SK-N-DZ (cell line): ENCODE measurements around the gene SLC22A5.
"Not testable (repeated sequence)": the region's sequence is repeated elsewhere in the genome, so short reads cannot be mapped to it uniquely, and the experiment has no call there.

Experiments used
- DNase-seq: peaks from one replicate; pipeline ENCODE4 v3.0.0-alpha.2; 2015; ENCODE audit warnings: low spot score

Gene SLC22A5

DNA sequence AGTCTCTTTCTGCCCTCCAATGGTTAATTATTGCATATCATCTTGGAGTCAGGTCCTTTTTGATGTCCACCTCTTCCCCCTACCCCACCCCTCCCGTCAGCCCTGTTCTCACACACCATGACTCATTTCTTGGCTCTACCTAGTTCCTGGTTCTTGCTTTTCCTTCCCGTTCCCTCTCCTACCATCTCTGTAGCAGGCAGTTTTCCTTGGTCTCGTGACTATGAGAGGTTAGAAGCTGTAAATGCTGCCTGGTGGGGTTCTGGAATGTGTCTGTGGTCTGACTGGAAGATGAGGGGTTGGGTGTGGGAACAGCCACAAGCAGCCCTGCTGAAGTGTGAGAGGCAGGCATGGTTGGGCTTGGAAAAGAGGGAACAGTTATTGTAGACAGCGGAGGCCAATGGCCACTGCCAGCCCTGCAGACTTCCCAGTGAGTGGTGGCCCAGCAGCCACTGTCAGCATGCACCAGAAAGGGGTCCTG is 18.2 kb downstream of the SLC22A5 start:
- no peak for DNase-seq

DNA sequence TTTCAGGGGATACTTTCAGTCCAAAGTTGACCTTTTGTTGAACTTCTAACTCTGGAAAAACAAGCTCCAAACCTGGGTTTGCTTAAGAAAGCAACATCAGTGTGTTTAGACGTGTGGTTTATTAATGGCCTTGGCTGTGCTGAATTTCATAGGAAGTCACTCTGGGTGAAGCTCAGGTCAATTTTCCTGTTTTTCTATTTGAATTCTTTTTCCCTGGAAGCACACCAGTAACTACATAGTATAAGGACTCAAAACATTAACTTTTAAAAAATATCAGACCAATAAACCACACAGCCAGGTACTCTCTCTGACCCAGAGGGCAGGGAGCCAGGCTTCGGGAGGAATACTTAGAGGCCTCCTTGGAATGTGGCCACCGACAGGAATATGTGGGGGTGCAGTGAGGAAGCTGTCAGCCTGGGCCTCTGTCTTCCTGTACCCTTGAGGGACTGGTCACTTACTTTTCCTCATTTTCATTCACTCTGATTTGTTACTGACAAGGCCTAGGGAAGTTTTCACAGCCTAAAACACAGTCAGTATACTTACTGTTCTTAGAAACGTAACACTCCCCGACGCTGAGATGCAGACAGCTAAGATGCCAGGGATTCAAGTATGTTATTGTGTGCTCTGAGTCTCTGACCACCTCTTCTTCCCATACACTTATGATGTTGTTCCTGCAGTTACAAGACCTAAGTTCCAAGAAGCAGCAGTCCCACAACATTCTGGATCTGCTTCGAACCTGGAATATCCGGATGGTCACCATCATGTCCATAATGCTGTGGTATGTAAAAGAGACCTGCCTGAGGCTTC is 18.9 kb downstream of the SLC22A5 start:
- DNase-seq = no peak

DNA sequence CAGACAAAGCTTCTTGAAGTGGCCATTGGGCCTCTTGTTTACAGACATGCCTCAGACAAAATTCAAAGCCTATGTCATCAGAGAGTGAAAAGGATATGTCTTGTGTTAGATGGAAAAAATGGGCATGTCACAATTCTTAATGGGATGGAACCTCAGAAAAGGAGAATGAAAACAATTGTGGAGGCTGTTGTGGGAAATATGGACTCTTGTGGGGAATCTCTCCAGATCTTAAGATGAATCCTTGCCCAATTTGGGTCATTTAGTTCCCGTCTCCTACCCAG is 19.5 kb downstream of the SLC22A5 start:
- DNase-seq = no peak

DNA sequence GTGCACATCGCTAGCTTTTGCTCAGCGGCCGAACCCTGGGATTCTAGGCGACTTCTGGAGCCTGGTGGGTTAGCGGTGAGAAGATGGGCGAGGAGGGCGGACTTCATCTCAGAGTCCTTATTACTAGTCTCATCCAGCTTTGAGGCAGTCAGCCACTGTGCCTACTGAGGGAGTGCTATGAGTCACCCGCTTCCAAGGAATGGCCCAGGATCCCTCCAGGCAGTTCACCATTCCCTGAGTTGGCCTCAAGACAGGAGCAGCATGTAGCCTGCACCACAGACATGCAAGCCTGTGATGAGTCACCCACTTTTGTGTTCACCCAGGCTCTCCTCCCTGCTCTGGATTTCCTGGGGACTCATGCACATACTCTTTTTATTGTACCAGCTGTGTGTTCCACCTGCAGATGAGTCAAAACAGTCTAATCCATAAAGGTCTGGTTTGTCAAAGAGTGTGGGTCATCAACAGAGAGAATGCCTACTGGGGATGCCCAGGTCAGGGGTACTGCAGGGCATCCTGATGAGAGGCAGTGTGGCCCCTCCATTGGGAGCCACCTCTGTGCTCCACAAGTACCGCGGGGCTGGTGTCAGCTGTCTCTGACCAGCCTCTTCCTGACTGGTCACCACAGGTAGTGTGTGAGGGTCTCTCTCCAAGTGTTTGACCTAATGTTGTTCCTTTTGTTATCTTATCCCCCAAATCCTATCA is 20.2 kb downstream of the SLC22A5 start:
- DNase-seq = no peak

DNA sequence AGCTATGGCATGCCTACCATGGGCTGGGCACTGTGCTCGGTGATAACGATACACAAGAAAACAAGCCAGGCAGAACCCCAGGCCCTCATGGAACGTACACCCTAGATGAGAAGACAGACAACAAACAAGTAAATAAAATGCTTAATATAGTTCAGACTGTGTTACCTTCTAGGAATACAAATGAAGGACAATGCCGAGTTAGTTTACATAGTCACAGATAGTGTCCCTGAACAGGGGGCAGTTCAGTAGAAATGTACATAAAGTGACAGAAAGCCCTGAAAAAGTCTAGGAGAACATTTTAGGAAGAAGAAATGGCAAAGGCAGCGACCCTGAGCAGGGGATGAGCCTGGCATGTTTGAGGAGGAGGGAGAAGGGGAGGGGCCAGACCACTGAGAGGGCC is 21.7 kb downstream of the SLC22A5 start:
- DNase-seq = no peak

DNA sequence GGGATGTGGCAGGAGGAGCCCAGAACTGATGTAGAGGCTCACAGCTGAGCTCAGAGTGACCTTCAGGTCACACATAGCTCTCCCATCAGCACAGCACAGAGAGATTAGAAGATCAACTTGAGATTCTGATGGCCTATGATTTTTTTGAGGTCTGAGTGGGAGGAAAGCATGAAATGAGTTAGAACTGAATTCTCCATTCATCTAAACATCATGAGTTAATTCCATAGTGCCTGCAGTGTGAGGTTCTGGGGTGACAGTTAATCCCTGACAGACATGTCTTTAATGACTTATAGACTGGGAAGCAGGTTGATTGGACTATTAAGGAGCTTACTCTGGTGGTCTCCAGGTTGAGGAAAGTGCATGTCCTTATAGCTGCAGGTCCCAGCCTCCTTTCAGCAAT is 22.4 kb downstream of the SLC22A5 start:
- no peak for DNase-seq

DNA sequence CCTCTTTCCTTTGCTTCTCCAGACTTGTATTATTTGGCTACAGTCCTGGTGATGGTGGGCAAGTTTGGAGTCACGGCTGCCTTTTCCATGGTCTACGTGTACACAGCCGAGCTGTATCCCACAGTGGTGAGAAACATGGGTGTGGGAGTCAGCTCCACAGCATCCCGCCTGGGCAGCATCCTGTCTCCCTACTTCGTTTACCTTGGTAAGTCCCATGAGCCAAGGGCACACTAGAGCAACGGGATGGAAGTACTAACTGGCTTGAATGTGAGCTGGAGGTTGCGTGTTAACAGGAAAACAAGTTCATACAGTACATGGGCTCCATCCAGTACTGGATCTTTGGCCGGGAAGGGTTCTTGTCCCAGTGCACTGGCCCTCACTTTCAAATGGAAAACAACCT is 22.9 kb downstream of the SLC22A5 start:
- no peak for DNase-seq

DNA sequence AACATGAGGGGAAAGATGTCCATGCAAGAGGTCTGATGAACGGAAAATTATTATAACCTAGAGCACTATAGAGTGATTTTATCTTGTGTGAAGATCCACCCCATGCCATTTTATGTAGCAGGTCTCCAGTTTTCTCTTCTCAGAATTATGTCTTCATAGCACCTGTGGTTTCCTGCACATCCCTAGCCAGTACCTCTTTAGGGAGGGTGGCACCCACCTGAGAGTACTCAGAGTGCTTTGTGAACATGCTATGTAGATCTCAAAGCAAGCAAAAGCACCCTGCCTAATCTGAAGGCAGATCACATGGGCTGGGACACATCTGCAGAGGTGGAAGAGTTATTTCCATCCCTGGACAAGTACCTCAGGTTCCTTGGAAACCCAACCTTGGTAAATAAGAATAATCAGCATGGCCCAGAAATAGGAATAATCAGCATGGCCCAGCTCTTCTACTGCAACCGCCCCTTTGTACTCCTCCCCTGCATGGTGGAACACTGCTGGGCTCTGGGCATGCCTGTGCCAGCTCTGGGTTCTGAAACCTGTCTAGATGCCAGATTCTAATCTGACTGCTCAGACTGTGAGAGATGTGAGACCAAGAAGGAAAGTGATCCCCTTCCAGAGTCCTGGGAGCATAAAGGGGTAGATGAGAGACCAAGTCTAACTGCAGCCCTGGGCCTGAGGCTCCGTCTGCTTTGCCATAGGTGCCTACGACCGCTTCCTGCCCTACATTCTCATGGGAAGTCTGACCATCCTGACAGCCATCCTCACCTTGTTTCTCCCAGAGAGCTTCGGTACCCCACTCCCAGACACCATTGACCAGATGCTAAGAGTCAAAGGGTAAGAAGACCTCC is 23.7 kb downstream of the SLC22A5 start:
- no peak for DNase-seq

DNA sequence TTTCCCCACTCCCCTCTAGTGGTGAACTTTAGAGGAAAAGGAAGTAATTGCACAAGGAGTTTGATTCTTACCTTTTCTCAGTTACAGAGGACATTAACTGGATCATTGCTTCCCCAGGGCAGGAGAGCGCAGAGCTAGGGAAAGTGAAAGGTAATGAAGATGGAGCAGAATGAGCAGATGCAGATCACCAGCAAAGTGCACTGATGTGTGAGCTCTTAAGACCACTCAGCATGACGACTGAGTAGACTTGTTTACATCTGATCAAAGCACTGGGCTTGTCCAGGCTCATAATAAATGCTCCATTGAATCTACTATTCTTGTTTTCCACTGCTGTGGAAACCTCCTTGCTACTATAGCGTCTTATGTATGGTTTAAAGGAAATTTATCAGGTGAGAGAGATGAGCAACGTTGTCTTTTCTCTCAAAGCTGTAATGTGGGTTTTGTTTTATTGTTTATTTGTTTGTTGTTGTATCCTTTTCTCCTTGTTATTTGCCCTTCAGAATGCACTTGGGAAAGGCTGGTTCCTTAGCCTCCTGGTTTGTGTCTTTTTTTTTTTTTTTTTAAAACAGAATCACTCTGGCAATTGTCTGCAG is 25.3 kb downstream of the SLC22A5 start:
- no peak for DNase-seq

DNA sequence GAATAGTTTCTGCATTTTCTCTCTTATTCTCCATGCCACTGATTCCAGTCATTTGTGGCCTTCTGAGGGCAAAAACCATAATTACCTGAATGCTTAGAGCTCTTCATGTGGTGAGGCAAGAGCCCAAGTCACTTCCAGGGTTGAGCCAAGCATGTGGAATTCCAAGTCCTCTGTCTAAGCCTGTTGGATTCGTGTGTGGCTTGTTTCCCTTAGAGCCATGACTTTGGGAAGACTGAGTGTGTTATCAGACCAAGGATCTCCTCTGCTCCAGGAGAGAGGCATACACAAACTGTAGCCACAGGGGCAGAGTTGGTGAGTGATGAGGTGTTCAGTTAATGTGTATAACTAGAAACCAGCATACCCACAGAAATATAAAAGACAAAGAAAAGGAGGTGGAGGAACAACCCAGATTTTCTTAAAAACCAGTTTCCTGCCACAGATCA is 27.1 kb downstream of the SLC22A5 start:
- DNase-seq = no peak

DNA sequence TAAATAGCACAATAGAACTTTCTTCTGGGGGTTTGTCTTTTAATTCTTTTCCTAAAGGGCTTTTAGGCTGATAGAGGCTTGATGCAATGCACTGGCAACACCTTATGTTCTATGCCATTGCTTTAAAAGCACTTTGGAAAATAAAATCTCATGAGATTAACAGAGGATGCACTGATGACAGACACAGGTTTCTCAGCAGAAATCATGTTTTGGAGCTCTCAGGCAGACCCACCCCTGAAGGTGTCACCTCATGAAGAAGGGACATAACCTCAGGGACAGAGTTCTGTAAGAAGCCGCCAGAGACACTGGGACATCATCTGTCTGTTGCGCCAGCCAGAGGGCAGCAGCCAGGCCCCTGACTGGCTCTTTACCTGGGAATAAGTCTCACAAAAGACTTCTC is 27.7 kb downstream of the SLC22A5 start:
- no peak for DNase-seq

DNA sequence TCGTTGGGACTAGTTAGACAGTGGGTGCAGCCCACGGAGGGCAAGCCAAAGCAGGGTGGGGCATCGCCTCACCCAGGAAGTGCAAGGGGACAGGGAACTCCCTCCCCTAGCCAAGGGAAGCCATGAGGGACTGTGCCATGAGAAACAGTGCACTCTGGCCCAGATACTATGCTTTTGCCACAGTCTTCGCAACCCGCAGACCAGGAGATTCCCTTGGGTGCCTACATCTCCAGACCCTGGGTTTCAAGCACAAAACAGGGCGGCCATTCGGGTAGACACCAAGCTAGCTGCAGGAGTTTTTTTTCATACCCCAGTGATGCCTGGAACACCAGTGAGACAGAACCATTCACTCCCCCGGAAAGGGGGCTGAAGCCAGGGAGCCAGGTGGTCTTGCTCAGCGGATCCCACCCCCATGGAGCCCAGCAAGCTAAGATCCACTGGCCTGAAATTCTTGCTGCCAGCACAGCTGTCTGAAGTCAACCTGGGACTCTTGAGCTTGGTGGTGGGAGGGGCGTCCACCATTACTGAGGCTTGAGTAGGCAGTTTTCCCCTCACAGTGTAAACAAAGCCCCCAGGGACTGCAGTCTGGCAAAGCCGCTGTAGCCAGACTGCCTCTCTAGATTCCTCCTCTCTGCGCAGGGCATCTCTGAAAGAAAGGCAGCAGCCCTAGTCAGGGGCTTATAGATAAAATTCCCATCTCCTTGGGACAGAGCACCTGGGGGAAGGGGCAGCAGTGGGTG is 28.6 kb downstream of the SLC22A5 start:
- DNase-seq = not testable (repeated sequence)

DNA sequence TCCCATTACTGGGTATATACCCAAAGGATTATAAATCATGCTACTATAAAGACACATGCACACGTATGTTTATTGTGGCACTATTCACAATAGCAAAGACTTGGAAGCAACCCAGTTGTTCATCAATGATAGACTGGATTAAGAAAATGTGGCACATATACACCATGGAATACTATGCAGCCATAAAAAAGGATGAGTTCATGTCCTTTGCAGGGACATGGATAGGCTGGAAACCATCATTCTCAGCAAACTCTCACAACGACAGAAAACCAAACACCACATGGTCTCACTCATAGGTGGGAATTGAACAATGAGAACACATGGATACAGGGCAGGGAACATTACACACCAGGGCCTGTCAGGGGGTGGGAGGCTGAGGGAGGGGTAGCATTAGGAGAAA is 34.5 kb downstream of the SLC22A5 start:
- not testable (repeated sequence) for DNase-seq

DNA sequence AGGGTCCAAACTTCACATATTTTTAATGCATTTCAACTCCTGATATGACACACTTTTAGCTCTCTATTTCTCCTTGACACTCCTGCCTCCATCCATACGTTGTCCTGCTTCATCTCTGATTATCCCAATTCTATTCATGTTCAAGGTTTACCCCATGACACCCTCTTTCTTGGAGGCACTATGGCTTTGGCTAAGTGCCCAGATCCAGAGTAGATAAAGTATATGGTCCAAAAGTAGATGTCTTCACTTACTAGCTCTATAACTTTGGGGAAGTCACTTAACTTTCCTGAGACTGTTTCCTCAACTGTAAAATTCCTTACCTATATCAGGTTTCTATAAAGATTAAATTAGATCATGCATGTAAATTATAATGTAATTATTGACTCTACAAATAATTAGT is 36.1 kb downstream of the SLC22A5 start:
- DNase-seq = no peak

DNA sequence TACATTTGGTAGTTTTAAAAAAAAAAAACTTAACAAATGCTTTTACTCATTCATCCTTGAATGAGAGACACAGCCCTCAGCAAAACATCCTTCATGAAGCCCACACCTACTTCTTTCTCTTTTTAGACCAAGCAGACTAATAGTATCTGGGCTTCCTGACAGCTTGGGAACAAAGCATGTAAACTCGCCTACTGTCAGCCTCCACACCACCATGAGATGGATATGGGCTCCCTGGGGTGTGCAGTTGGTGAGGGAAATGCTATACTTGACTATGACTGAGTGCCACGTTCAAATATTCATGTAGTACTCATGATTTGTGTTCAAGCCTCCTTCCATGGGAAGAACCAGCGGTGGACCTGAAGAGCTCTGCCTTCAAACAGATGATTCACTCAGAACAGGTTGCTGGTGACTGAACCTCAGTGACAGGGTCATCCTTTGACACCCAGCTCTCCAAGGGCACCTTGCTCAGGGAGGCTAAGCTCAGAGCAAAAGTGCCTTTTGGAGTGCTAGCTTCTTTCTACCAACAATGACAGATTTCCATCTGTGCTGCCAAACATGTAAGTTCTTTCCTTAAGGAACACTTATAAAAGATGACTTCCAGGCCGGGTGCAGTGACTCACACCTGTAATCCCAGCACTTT is 36.8 kb downstream of the SLC22A5 start:
- DNase-seq = no peak

DNA sequence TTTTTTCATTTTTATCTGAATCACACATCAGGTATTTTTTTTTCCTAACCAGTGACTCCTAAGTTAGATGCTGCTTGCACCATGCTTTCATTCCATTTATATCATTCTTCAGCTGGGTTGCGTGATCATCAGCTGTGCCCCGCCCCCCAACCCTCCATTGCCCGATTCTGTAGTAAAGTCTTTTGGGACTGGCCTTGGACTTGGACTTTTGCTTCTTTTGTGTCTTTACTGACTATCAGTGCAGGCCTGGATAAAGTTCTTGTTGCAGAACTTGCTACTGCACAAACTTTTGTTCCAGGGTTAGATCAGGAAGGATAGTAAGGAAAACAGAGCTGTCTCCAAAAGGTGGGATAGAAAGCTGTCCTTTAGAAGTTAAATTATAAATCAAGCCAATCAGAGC is 38.5 kb downstream of the SLC22A5 start:
- no peak for DNase-seq

DNA sequence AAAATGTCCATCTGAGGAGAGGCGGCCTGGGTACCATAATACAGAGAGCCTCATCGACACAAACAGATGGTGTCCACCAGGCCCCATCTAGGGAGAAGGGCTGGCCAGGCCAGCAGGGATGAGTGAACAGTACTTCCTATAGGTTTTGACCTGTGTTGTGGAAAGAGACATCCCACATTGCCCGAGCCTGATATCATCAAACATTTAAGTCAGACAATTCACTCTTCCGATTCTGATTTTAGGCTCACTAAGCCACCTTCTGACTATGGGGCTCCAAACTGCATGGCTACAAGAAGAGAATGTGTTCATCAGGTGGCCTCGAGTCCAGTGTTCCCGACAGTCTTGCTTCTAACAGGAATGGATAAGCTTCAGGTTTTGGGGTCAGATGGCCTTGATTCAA is 38.9 kb downstream of the SLC22A5 start:
- DNase-seq = no peak

DNA sequence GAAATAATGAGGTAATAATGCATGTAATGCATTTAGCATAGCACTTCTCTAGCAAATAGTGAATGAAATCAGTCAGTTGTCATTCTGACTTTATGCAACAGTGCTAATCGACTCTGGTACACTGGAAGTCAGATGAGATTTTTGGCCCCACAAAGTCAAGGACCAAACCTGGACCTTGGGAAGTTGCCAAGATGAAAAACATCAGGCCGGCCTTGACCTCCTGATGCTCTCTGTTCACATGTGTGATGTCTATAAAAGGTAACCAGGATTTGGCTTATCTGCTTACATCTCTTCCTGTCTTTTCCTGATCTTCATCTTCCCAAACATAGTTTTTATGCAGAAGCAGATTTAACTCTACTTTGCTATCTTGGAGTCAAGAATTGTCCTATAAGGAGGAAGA is 39.5 kb downstream of the SLC22A5 start:
- no peak for DNase-seq

DNA sequence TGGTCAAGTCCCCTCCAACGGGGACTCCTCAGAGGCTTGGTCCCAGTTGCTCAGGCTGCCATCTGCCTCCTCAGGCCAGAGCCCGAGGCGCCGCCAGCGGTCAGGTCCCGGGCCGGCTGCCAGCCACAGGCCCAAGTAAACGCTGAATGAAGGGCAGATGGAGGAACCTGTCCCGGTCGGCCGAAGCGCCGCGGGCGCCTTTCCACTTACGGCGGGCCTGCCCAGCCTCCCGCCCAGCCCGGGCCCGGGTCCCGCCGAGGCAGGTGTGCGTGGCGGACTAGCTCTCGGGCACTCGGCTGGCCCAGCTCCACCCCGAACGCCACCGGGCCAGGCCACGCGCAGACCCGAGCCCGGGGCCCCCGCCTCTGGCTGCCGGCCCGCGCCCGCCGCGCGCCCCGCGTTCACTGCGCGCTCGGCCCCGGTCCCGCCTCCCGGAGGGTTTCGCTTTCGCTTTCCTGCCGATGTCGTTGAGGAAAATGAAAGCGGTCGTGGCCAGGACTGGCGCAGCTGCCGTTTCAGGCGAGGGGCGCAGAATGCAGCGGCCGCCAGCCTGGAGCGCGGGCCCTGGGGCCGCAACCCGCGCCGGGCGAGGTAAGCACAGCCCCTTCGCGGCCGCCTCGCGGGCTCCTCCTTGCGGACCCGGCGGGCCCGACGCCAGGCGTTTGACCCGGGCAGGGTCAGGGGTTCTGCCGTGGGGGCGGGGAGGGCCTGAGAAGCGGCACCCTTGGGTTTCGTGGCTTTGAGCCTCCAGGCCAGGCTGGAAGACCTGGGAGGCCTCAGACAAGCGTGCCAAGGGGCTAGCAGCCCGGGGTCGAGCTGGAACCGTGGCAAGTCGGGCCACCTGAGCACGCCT is 41.2 kb downstream of the SLC22A5 start:
- peak; percentile 73 for DNase-seq
